ENCODE measurements around the gene BNIP3.
"Not testable (repeated sequence)": the region's sequence is repeated elsewhere in the genome, so short reads cannot be mapped to it uniquely, and the experiment has no call there.

BNIP3 gene

DNA sequence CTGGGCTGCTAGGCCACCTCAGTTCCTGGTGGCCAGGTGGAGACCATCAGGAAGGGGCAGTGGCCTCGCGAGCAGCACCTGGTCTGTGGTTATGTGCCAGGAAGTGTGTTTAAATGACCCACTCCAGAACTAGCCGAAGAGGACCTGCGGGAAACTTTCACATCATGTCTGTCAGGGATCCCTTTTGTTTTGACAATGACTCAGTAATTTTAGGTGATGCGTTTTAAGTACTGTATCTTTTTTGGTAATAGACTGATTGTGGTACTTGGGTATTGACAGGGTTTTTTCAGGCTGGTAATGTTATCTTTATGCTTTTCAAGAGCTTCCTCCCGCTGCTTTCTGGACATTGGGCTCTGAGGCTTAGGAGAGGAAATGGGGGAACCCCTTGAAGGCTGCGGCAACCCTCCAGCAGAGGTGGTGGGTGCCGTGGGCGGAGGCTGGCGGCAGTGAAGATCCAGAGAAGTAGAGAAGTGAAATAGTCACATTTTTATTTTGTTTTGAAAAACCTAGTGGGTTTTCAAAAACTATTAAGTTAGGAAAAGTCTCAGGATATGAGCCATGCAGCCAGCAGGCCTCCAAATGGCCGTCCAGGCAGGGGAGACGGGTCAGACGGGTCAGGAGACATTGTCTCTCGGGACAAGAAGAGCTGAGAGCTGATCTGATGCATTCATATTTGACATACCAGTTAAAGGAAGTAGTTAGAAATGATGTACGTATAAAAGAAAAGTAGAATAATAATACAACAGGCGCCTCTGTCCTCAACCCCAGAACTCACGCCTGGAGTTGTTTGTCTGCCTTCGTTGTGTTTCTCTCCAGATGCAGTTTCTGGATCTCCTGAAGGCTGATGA is 53.3 kb downstream of the BNIP3 start:
- no peak for FAIRE-seq

DNA sequence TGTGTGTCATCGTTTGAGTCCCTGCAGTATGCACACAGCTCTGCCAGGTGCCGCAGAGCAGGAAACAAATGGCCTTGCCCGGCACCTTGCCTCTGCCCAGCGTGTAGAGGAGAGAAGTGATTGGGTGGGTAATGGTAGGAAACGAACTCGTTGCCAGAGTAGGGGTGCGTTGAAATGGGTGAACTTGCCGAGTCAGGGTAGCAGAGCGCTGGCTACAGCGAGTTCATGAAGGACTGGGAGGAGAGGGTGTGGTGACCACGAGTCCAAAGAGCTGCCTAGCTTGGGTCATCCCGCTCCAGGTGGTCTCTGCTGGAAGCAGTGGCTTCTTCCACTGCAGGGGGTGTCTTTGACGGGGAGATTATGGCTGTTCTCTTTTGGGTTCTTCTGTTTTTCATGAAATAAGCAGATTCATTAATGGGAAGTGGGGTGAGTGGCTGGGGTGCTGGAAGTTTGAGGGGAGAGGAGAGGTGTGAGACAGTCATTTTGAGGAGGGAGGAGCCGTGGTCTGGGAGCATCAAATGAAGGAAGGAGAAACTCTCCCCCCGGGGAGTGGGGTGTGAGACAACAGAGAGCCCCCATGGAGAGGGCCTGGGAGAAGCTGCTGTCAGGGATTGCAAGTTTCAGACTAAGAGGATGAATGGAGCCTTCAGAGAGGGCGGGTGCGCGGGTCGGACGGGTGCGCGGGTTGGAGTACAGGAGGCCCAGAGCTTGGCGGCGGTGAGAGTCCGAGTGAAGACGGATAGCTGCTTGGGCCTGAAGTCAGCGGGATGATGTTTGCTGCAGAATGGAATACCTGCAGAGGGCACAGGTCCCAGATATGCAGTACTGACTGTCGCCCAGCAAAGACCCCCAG is 54.8 kb downstream of the BNIP3 start:
- no peak for FAIRE-seq

DNA sequence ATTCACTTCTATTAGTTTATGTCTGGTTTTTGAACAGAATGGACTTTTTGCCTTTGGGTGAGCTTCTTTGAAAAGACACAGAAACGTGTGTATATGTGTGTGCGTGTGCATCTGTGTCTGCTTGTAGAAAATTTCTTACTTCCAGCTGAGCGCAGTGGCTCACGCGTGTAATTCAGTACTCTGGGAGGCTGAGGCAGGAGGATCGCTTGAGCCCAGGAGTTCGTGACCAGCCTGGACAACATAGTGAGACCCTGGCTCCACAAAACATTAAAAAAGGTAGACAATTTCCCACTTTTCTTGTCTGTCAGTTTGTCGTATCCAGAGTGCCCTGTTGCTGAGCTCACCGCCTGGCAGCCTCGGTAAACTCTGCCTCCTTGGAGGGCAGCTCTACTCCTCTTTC is 55.5 kb downstream of the BNIP3 start:
- no peak for FAIRE-seq

DNA sequence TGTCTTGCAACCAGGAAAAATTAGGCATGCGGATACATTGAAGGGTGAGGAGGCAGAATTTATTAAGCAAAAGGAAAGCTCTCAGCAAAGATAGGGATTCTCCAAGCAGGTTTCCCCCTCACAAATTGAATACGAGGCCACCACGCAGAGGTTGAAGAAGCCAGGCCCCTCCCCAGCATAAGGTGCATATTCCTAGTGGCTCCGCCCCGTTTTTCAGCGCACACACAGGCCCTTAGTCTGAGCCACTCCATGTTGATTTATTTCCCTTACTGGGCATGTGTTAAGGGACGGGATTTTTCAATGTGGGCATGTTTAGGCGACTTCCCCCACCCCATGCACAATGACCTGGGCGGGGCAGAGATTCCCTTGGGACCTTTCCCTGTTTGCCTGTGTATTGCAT is 56.0 kb downstream of the BNIP3 start:
- FAIRE-seq: no peak

DNA sequence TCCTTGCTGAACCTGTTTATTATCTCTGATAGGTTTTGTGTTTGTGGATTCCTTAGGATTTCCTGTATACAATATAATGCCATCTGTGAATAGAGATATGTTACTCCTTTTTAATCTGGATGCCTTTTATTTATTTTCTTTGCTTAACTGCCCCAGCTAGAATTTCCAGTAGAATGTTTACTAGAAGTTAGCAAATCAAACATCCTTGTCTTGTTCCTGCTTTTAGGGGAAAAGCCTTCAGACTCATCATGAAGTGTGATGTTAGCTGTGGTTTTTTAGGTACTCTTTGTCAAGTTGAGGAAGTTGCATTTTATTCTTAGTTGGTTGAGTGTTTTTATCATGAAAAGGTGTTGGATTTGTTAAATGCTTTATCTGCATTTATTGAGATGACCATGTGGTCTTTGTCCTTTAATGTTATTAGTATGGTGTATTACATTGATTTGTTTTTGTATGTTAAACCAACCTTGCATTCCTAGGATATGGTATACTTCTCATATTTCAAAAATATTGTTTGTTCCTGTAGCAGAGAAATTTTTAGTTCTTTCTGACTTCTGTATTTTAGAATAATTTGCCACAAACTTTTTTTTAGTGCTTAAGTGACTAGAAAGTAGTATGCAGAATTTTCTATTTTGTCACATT is 56.6 kb downstream of the BNIP3 start:
- no peak for FAIRE-seq

DNA sequence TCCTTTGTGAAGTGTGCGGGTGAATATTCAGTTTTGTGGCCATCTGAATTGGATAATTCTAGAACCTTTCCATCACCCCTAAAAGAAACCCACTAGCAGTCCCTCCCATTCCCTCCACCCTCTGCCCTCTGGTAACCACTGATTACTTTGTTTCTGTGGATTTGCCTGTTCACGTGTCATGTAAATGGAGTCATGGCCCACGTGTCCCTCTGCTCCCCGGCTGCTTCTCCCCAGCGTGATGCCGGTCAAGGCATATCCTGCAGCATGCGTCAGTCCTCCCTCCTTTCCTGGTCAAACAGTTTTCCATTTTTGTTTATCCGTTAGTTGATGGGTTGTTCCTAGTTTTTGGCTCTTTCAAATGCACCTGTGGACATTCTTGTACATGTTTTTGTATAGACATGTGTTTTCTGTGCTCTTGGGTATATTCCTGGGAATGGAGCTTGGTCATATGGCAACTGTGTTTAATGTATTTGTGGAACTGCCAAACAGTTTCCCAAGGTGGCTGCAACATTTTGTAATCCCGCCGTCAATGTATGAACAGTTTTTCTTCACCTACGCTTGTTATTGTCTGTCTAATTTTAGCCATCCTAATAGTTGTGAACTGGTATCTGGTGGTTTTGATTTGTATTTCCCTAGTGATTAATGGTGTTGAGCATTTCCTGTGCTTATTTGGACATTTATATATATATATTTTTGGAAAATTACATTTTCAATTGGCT is 58.5 kb downstream of the BNIP3 start:
- FAIRE-seq: no peak

DNA sequence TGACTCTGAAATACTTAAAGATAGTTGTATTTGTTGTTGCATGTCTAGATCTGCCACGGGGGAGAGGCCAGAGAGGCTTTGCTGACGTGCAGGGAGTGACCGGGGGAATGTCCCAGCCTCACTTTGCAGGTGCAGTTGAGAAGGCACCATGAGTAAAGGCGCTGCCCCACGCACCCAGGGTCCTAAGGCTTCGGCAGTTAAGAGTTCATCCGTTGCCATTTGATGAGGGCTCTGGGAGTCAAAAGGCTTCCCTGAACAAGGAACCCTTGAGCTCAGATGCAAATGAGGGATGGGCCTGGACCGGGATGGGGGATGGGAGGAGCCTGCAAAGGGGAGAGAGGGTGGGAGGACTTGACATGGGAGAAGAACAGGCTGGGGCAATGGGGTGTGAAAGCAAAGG is 60.5 kb downstream of the BNIP3 start:
- FAIRE-seq: no peak

DNA sequence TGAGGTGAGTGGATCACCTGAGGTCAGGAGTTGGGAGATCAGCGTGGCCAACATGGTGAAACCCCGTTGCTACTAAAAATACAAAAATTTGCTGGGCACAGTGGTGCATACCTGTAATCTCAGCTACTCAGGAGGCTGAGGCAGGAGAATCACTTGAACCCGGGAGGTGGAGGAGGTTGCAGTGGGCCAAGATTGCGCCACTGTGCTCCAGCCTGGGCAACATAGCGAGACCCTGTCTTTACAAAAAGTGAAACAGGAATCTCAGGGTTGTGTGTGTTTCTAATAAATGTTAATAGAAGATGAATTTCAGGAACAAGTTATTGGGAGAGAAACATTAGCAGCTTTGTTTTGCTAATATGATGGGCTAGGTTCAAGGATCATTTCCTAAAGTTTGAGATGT is 61.0 kb downstream of the BNIP3 start:
- FAIRE-seq: no peak

DNA sequence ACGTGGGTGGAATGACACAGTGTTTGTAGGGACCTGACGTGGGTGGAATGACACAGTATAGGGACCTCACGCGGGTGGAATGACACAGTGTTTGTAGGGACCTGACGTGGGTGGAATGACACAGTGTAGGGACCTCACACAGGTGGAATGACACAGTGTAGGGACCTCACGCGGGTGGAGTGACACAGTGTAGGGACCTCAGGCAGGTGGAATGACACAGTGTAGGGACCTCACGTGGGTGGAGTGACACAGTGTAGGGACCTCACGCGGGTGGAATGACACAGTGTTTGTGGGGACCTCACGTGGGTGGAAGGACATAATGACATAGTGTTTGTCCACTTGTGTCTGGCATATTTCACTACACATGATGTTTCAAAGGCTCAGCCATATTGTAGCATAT is 61.6 kb downstream of the BNIP3 start:
- FAIRE-seq: no peak

DNA sequence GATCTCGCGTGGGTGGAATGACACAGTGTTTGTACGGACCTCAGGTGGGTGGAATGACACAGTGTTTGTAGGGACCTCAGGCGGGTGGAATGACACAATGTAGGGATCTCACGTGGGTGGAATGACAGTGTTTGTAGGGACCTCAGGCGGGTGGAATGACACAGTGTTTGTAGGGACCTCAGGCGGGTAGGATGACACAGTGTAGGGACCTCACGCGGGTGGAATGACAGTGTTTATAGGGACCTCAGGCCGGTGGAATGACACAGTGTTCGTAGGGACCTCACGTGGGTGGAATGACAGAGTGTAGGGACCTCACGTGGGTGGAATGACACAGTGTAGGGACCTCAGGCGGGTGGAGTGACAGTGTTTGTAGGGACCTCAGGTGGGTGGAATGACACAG is 62.3 kb downstream of the BNIP3 start:
- not testable (repeated sequence) for FAIRE-seq

Measured in colon (tissue), 2 donors.